Stimulated activated naive CD8-positive, alpha-beta T cell treated with anti-CD3 and anti-CD28 coated beads, Interleukin-15, Interleukin-2, amounts not matched to agents 100 ng/mL and 50 ng/mL, for 24 hours (primary cell): ENCODE measurements around the gene CAMK2B.

ENCODE experiments used
- H3K27ac Mint-ChIP-seq: one replicate; pipeline ENCODE4 v1.8.0; 2021; ENCODE audit warnings: mild to moderate bottlenecking, mixed read lengths
- H3K27me3 Mint-ChIP-seq: one replicate; pipeline ENCODE4 v1.8.0; 2021; ENCODE audit warnings: mixed read lengths
- H3K36me3 Mint-ChIP-seq: one replicate; pipeline ENCODE4 v1.8.0; 2021; ENCODE audit warnings: low read depth, mixed read lengths
- H3K4me1 Mint-ChIP-seq: one replicate; pipeline ENCODE4 v1.8.0; 2021; ENCODE audit warnings: low read depth, mixed read lengths
- H3K4me3 Mint-ChIP-seq: one replicate; pipeline ENCODE4 v1.8.0; 2021; ENCODE audit warnings: mild to moderate bottlenecking, mixed read lengths
- H3K9me3 Mint-ChIP-seq: one replicate; pipeline ENCODE4 v1.8.0; 2021; ENCODE audit warnings: mixed read lengths

Gene CAMK2B

GRCh38 chr7:44279731-44280505 is 45.5 kb downstream of the CAMK2B start:
- Mint-ChIP-seq H3K27me3 (no peaks in the 10 kb centered on the region), H3K36me3 (no peaks in the 10 kb centered on the region), H3K27ac (no peak overlapping the region), H3K4me3 (no peak overlapping the region), H3K9me3 (no peaks in the 10 kb centered on the region), H3K4me1 (no peaks in the 10 kb centered on the region)

- H3K27ac Mint-ChIP-seq, result no peak overlapping the region
- H3K9me3 Mint-ChIP-seq, result no peaks in the 10 kb centered on the region
- H3K4me1 Mint-ChIP-seq, result peaks cover 3% of the 10 kb centered on the region
- H3K27me3 Mint-ChIP-seq, result no peaks in the 10 kb centered on the region
- no peaks in the 10 kb centered on the region for H3K36me3 Mint-ChIP-seq
- H3K4me3 Mint-ChIP-seq, result no peak overlapping the region
Measured at GRCh38 chr7:44279286-44279685, 46.1 kb downstream of the CAMK2B start.

- no peaks in the 10 kb centered on the region for H3K36me3 Mint-ChIP-seq
- H3K4me1 Mint-ChIP-seq, result peaks cover 10% of the 10 kb centered on the region
- no peak overlapping the region for H3K4me3 Mint-ChIP-seq
- H3K9me3 Mint-ChIP-seq, result no peaks in the 10 kb centered on the region
- no peak overlapping the region for H3K27ac Mint-ChIP-seq
- no peaks in the 10 kb centered on the region for H3K27me3 Mint-ChIP-seq
Measured at GRCh38 chr7:44278451-44279161, 46.8 kb downstream of the CAMK2B start.

- Mint-ChIP-seq H3K9me3 (no peaks in the 10 kb centered on the region), H3K4me1 (peaks cover 10% of the 10 kb centered on the region), H3K27me3 (no peaks in the 10 kb centered on the region), H3K4me3 (no peak overlapping the region), H3K27ac (no peak overlapping the region), H3K36me3 (no peaks in the 10 kb centered on the region)
Measured at GRCh38 chr7:44277851-44278250, 47.5 kb downstream of the CAMK2B start.

- H3K36me3 Mint-ChIP-seq, result no peaks in the 10 kb centered on the region
- no peaks in the 10 kb centered on the region for H3K27me3 Mint-ChIP-seq
- H3K9me3 Mint-ChIP-seq, result no peaks in the 10 kb centered on the region
- no peak overlapping the region for H3K4me3 Mint-ChIP-seq
- H3K27ac Mint-ChIP-seq, result no peak overlapping the region
- H3K4me1 Mint-ChIP-seq, result peaks cover 10% of the 10 kb centered on the region
Measured at GRCh38 chr7:44277391-44277790, 48.0 kb downstream of the CAMK2B start.

GRCh38 chr7:44276571-44277221 is 48.7 kb downstream of the CAMK2B start:
- no peak overlapping the region for H3K4me3 Mint-ChIP-seq
- peaks cover 10% of the 10 kb centered on the region for H3K4me1 Mint-ChIP-seq
- H3K9me3 Mint-ChIP-seq, result no peaks in the 10 kb centered on the region
- no peaks in the 10 kb centered on the region for H3K27me3 Mint-ChIP-seq
- H3K36me3 Mint-ChIP-seq, result no peaks in the 10 kb centered on the region
- H3K27ac Mint-ChIP-seq, result no peak overlapping the region

- Mint-ChIP-seq H3K27me3 (no peaks in the 10 kb centered on the region), H3K4me1 (peaks cover 10% of the 10 kb centered on the region), H3K4me3 (no peak overlapping the region), H3K36me3 (no peaks in the 10 kb centered on the region), H3K9me3 (no peaks in the 10 kb centered on the region), H3K27ac (no peak overlapping the region)
Measured at GRCh38 chr7:44275957-44276570, 49.3 kb downstream of the CAMK2B start.

- no peak overlapping the region for H3K4me3 Mint-ChIP-seq
- no peaks in the 10 kb centered on the region for H3K9me3 Mint-ChIP-seq
- H3K27ac Mint-ChIP-seq, result no peak overlapping the region
Measured at GRCh38 chr7:44275146-44275545, 50.2 kb downstream of the CAMK2B start.

GRCh38 chr7:44274623-44274975 is 50.8 kb downstream of the CAMK2B start:
- H3K9me3 Mint-ChIP-seq, result no peaks in the 10 kb centered on the region
- H3K27ac Mint-ChIP-seq, result peak overlapping the region; percentile 4
- H3K4me3 Mint-ChIP-seq, result no peak overlapping the region
- no peaks in the 10 kb centered on the region for H3K36me3 Mint-ChIP-seq
- peaks cover 10% of the 10 kb centered on the region for H3K4me1 Mint-ChIP-seq
- H3K27me3 Mint-ChIP-seq, result no peaks in the 10 kb centered on the region

More at GRCh38 chr7:44275146-44275545, 50.2 kb downstream of the CAMK2B start:
- Mint-ChIP-seq H3K27me3 (no peaks in the 10 kb centered on the region), H3K4me1 (peaks cover 10% of the 10 kb centered on the region), H3K36me3 (no peaks in the 10 kb centered on the region)

- H3K9me3 Mint-ChIP-seq, result no peaks in the 10 kb centered on the region
- peak overlapping the region; percentile 4 for H3K27ac Mint-ChIP-seq
- peaks cover 10% of the 10 kb centered on the region for H3K4me1 Mint-ChIP-seq
- H3K36me3 Mint-ChIP-seq, result no peaks in the 10 kb centered on the region
- H3K4me3 Mint-ChIP-seq, result no peak overlapping the region
- H3K27me3 Mint-ChIP-seq, result no peaks in the 10 kb centered on the region
Measured at GRCh38 chr7:44273681-44274622, 51.4 kb downstream of the CAMK2B start.

- H3K27me3 Mint-ChIP-seq, result no peaks in the 10 kb centered on the region
- peaks cover 10% of the 10 kb centered on the region for H3K4me1 Mint-ChIP-seq
- no peaks in the 10 kb centered on the region for H3K36me3 Mint-ChIP-seq
- no peak overlapping the region for H3K4me3 Mint-ChIP-seq
- H3K9me3 Mint-ChIP-seq, result no peaks in the 10 kb centered on the region
- no peak overlapping the region for H3K27ac Mint-ChIP-seq
Measured at GRCh38 chr7:44272981-44273380, 52.4 kb downstream of the CAMK2B start.

GRCh38 chr7:44272456-44272855 is 52.9 kb downstream of the CAMK2B start:
- Mint-ChIP-seq H3K9me3 (no peaks in the 10 kb centered on the region), H3K36me3 (no peaks in the 10 kb centered on the region), H3K27me3 (no peaks in the 10 kb centered on the region), H3K27ac (no peak overlapping the region), H3K4me1 (peaks cover 10% of the 10 kb centered on the region), H3K4me3 (no peak overlapping the region)

GRCh38 chr7:44269943-44270493 is 55.4 kb downstream of the CAMK2B start:
- H3K36me3 Mint-ChIP-seq, result no peaks in the 10 kb centered on the region
- no peak overlapping the region for H3K27ac Mint-ChIP-seq
- H3K4me3 Mint-ChIP-seq, result no peak overlapping the region
- H3K27me3 Mint-ChIP-seq, result no peaks in the 10 kb centered on the region
- H3K9me3 Mint-ChIP-seq, result no peaks in the 10 kb centered on the region
- H3K4me1 Mint-ChIP-seq, result peaks cover 10% of the 10 kb centered on the region

- Mint-ChIP-seq H3K4me1 (peaks cover 8% of the 10 kb centered on the region), H3K4me3 (no peak overlapping the region), H3K36me3 (no peaks in the 10 kb centered on the region), H3K9me3 (no peaks in the 10 kb centered on the region), H3K27ac (no peak overlapping the region), H3K27me3 (no peaks in the 10 kb centered on the region)
Measured at GRCh38 chr7:44269417-44269816, 56.0 kb downstream of the CAMK2B start.
